HG02973 (cell line): ENCODE measurements around the gene CORO2B.

ENCODE experiments used
- ATAC-seq: cut with Tn5 transposase; IDR thresholded peaks from one replicate; pipeline ENCODE4 v1.9.1; 2021; ENCODE audit warnings: moderate library complexity; ENCODE audit not compliant: unreplicated experiment

The CORO2B gene

DNA sequence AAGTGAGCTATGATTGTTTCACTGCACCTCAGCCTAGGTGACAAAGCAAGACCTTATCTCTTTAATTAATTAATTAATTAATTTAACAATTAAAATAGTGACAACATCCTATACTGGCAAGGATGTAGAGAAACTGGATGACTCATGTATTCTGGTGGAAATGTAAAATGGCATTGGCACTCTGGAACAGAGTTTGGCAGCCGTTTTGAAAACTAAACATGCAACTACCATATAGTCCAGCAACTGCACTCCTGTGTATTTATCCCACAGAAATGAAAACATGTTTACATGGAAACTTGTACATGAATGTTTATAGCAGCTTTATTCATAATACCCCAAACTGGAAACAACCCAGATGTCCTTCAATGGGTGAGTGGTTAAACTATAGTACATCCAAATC lies 185.3 kb downstream of the CORO2B start:
- no peak for ATAC-seq

DNA sequence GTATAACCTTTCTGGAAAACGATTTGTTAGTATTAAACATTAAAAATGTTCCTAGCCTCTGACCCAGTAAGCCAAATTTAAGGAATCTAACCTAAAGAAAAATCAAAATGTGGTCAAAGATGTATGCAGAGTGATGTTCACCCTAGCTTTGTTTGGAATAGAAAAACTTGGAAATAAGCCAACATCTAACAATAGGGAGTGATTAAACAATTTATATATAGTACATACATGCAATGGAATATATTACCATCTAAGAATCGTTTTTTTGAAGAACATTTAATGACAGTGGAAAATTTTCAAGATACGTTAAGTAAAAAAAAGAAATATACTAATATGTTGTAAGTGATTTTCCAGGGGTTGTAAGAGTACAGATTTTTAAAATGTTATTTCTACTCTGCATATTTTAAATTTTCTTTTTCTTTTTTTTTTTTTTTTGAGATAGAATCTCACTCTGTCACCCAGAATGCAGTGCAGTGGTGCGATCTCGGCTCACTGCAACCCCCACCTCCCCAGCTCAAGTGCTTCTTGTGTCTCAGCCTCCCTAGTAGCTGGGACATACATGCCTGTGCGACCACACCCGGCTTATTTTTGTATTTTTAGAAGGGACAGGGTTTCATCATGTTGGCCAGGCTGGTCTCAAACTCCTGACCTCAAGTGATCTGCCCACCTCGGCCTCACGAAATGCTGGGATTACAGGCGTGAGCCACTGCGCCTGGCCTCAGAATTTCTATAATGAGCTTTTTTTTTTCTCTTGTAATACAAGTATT lies 187.0 kb downstream of the CORO2B start:
- ATAC-seq, result no peak

DNA sequence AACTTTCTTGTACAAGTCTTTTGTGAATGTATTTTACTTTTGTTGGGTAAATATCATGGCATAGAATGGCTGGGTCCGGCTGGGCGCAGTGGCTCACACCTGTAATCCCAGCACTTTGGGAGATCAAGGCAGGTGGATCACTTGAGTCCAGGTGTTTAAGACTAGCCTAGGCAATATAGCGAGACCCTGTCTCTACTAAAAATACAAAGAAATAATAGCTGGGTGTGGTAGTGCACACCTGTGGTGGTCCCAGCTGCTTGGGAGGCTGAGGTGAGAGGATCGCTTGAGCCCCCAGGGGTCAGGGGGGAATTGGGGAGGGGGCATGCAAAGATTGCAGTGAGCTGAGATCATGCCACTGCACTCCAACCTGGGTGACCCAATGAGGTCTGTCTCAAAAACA lies 189.0 kb downstream of the CORO2B start:
- no peak for ATAC-seq

DNA sequence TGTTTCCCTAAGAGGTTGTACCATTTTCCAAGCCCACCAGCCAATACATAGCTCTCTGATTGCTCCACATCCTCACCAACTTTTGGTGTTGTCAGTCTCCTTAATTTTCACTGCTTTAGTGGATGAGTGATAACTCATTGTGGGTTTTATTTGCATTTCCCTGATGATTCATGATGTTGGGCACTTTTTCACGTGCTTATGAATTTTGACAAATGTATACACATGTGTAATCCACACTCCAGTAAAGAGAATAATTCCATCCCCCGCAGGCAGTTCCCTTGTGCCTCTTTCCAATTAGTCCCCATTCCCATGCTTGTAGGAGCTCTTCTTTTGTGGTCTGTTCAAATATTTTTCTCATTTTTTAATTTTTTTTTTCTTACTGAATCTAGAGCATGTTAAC lies 189.5 kb downstream of the CORO2B start:
- no peak for ATAC-seq

DNA sequence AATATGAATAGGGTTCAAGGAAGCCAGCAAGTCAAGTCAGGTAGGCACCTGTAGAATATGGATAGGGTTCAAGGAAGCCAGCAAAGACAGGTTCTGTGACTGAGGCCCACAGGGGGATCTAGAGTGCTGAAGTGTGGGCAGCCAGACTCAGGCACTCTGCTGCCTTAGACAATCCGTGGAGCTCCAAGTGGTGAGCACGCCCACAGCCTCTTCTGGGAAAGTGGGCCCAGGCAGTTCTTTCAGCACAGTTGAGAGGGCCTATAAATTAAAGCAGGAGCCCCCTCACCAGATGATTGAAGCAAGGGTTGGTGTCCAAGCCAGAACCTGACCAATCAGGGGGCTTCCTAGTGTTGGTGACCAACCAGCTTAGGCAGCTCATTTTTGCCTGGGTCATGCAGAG lies 190.9 kb downstream of the CORO2B start:
- no peak for ATAC-seq

DNA sequence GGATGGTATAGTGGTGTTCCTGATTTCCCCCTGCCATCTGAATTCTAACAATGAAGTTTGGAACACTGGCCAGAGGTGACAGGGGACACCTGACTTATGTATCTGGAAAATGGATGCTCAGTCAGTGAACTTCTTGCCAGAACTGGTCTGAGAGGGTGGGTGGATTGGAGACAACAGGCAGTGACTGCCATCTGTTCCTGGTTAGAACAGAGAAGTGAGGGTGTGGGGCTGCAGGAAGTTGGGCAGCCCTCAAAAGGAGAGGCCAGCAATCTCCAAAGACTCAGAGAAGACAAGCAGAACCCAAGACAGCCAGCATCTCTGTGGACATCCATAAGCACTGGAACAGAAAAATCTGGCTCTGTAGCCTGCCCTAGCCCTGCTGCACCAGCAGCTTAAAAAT lies 191.4 kb downstream of the CORO2B start:
- ATAC-seq, result no peak

DNA sequence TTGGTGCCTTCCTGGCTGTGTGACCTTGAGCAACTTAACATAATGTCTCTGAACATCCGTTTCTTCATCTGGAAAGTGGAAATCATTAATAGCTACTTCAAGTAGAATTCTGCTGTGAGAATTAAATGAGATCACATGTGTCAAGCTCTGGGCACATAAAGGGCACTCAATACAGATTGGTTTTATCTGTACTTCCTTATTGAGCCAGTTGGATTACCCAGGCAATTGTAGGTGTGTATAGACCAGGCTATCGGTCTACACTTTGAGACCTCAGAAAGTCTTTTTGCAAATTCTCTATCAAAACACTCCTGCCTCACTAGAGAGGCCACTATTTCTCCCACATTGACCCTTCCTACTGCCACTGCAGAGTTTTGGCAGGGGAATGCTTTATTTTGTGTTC lies 194.2 kb downstream of the CORO2B start:
- no peak for ATAC-seq

DNA sequence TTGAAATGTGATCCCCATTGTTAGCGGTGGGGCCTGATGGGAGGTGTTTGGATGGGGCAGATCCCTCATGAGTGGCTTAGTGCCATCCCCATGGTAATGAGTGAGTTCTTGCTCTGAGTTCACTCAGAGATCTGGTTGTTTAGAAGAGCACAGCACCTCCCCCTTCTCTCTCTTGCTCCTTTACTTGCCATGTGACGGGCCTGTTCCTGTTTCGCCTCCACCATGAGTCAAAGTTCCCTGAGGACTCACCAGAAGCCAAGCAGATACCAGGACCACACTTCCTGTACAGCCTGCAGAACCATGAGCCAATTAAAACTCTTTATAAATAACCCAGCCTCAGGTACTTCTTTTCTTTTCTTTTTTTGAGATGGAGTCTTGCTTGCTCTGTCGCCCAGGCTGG lies 195.3 kb downstream of the CORO2B start:
- ATAC-seq, result no peak

DNA sequence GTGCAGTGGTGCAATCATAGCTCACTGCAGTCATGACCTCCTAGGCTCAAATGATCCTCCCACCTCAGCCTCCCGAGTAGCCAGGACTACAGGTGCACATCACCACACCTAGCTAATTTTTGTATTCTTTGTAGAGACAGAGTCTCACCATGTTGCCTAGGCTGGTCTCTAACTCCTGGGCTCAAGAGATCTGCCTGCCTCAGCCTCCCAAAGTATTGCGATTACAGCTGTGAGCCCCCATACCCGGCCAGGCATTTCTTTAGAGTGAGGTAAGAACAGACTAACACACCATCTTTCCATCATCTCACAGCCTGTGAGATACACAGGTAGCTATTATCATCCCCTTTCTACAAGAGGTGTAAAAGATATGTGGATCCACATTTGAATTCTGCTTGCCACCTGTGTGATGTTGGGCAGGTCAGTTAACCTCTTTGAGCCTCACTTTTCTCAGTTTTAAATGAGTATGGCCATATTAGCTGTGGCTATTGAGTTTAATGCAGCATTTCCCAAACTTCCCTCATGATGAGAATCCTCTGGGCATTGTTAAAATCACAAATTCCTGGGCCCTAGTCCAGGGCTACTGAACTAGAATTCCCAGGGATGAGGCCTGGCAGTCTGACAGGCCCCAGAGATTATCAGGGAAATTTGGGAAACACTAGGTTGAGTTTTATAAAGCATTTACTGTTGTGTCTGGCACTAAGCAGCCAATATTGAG lies 195.9 kb downstream of the CORO2B start:
- ATAC-seq, result no peak

DNA sequence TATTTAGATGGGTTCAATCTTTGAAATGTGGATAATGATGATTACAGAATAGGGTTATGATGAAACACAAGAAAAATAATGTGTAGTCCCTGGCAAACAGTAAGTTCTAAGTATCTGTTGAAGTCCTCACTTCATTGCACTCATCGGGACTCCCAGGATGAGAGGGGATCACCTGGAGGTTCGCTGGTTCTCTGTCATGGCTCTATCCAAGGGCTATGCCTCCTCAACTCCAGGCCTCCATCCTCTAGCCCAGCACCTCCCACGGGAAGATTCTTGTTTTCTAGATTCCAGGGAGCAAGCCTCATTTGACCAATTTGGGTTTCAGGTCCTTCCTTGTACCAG lies 196.4 kb downstream of the CORO2B start:
- no peak for ATAC-seq

DNA sequence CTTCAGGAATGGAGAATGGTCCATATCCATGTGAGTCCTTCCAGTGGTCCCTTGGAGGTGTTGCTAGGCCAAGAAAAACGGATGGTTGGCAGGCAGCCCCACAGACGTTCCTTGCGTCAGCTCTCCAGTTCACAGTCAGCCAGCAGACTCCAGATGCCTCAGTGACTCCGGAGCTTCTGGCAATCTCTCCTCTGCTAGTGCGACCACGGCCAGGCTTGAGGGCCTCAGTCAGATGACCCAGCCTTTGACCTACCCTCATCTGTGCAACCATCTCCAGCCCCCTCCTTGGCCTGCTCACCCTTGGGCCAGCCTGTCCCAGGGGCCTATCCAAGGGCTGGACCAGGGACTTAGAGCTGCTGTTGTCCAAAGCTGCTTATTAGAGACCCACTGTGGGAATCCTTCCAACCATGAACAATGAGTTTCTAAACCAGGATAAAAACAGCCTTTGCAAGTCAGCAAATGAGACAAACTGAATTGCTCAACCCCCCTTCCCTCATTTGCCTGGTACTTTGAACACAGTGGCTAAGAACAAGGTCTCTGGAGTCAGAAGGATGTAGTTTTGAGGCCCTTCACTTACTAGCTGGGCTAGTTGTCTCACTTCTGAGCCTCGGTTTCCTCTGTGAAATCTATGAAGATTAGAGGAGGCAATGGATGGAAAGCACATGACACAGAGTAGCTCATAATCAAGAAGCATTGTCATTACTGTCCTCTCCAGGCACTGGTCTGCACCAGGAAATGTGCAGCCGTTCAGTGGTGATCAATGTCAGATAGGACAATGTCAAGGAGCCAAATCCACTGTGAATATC lies 197.1 kb downstream of the CORO2B start:
- ATAC-seq, result no peak

DNA sequence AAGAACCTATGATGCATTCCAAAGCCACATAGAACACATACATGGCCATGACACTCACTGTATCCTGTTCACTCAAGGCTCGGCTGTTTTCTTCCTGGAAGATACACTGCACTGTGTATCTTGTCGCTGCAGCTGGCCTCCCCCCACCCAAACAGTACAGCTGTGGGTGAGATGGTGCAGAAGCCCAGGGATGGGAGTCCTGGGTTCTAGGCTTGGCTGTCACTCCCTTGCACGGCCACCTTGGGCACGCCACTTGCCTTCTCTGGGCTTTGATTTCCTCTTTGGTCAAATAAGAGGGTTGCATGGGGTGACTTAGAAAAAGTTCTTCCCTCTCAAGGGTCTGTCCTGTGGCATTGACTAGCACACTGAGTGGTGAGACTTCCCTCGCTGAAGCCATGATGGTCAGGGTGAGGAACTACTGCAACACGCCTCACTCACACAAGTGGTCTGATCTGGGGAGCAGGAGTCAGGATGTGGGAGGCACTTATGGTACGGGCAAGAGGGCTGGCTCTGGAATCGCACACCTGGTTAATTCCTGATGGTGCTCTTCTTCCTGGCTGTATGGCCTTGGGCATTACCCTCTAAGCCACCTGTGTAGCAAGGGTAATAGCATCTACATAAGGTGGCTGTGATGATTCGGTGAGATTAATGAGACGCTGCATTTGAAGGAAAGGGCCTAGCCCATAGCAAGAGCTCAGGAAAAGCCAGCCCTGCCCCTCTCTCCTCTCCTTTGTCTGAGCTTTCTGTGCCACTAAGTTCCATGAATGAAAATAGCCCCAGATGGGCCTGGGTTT lies 197.9 kb downstream of the CORO2B start:
- no peak for ATAC-seq
